ENCODE data around the gene ANKMY2. TPM values are rescaled to one million over a fixed set of nuclear protein-coding genes. Genes with fewer than 3 reads are reported as not detected.

Gene ANKMY2
- total RNA-seq, 1 experiment from 2014 or later = 22.9 TPM

DNA sequence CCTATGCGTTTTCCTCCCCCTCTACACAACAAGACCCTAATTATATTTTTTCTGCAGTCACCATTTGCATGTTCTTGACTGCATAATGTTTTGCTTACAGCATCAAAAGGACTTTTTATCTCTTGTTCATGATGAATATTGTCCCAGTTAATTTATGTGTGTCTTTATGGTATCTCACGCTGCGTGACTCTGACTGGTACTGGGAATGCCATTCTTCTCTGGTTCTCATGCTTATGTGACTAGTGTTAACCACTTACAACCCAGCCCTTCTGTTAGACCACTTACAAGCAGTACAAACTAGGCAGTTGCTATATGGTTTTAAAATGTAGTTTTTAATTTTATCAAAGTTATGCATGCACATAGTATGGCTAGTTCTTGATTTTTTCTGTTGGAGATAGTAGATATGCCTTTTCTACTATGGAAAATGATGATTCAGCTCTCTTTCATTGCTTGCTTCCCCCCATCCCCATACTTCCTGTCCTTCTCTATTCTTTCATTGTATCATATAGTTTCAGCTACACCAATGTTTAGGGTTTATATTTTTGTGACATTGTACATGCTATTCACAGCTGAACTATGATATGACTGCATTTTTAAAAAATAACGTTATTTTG is 25.3 kb upstream of the ANKMY2 start:
- TF ChIP-seq, protein P1, sequence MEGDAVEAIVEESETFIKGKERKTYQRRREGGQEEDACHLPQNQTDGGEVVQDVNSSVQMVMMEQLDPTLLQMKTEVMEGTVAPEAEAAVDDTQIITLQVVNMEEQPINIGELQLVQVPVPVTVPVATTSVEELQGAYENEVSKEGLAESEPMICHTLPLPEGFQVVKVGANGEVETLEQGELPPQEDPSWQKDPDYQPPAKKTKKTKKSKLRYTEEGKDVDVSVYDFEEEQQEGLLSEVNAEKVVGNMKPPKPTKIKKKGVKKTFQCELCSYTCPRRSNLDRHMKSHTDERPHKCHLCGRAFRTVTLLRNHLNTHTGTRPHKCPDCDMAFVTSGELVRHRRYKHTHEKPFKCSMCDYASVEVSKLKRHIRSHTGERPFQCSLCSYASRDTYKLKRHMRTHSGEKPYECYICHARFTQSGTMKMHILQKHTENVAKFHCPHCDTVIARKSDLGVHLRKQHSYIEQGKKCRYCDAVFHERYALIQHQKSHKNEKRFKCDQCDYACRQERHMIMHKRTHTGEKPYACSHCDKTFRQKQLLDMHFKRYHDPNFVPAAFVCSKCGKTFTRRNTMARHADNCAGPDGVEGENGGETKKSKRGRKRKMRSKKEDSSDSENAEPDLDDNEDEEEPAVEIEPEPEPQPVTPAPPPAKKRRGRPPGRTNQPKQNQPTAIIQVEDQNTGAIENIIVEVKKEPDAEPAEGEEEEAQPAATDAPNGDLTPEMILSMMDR (conservative IDR thresholded peaks at IDR 0.05) = no peak
- Histone ChIP-seq H3K9me2 (ENCODE audit: insufficient read depth) (no peaks in the 10 kb centered on the region), H3K9me3 (ENCODE audit: insufficient read depth, low read depth) (peaks cover 13% of the 10 kb centered on the region), H3K4me1 (replicated peaks; ENCODE audit: insufficient read depth) (peaks cover 36% of the 10 kb centered on the region), H3K36me3 (ENCODE audit: low read depth) (peaks cover 65% of the 10 kb centered on the region), H4K20me1 (ENCODE audit: insufficient read depth) (no peaks in the 10 kb centered on the region), H3F3A (ENCODE audit: insufficient read depth, low read depth) (peaks cover 31% of the 10 kb centered on the region), H3K4me2 (no peak overlapping the region), H3K79me2 (ENCODE audit: low read depth) (peaks cover 64% of the 10 kb centered on the region), H2AFZ (no peak overlapping the region), H3K27ac (no peak overlapping the region), H3K4me3 (no peak overlapping the region), H3K27me3 (ENCODE audit: insufficient read depth, low read depth) (no peaks in the 10 kb centered on the region)
- BruUV-seq (replicated peaks) = no TSS peak
- CTCF ChIA-PET = no interaction called here
- POLR2A ChIA-PET (ENCODE audit: unreplicated experiment) = no interaction called here
- intact Hi-C loops (cut with micrococcal nuclease; ENCODE audit: unreplicated experiment) = no loop called here
- DNase-seq = no peak

DNA sequence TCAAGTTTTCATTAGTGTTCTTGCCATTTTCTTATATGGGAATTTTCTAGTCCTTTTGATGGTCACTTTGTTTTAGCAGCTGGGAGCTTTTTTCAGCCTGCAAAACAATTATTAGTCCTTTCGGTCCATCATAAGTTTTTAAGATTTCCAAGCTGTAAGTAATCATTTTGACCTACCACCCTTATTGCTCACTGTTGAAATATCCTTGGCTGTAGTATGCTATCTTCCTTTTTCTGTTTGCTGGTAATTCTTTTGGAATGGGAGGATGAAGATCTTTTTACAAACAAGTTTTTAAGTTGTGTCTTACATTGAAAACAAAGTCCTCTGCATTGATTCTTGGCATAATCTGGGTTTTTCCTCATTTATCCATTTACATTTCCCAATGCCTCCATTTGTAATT is 24.5 kb upstream of the ANKMY2 start:
- Histone ChIP-seq H3K27me3 (ENCODE audit: insufficient read depth, low read depth) (no peaks in the 10 kb centered on the region), H3K27ac (no peak overlapping the region), H3K9me3 (ENCODE audit: insufficient read depth, low read depth) (peaks cover 11% of the 10 kb centered on the region; the same call in 1 of the 2 replicates), H2AFZ (no peak overlapping the region), H3K79me2 (ENCODE audit: low read depth) (peaks cover 67% of the 10 kb centered on the region), H3K4me3 (no peak overlapping the region), H4K20me1 (ENCODE audit: insufficient read depth) (no peaks in the 10 kb centered on the region), H3K4me1 (replicated peaks; ENCODE audit: insufficient read depth) (peaks cover 36% of the 10 kb centered on the region), H3F3A (ENCODE audit: insufficient read depth, low read depth) (peaks cover 31% of the 10 kb centered on the region), H3K4me2 (no peak overlapping the region), H3K9me2 (ENCODE audit: insufficient read depth) (no peaks in the 10 kb centered on the region), H3K36me3 (ENCODE audit: low read depth) (peaks cover 65% of the 10 kb centered on the region)
- ChIA-PET CTCF (no interaction called here), POLR2A (ENCODE audit: unreplicated experiment) (no interaction called here)
- intact Hi-C loops (cut with micrococcal nuclease; ENCODE audit: unreplicated experiment) = no loop called here
- no TSS peak for BruUV-seq (replicated peaks)
- TF ChIP-seq, protein P1 (conservative IDR thresholded peaks at IDR 0.05) = no peak
- no peak for TF ChIP-seq EZH2 (IDR thresholded peaks at IDR 0.05; ENCODE audit: low read depth)
- no peak for DNase-seq

DNA sequence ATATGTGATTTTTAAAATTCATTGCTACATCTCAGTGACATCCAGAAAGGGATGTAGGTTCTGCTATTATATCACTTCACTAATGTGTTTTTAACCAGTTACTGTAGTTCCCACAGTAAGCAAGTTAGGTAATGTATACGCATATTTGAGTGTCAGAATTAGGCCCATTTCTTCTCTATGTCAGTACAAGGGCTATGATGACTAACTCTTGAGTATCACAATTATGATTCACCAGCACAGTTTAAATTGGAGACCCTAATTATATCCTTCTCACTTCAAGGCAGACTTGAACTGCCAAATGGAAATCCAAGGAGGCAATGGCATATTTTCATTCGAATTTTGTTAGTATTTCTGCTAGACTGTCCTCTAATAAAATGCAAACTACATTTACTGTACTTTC is 24.0 kb upstream of the ANKMY2 start:
- Histone ChIP-seq H3K4me3 (no peak overlapping the region), H3K9me2 (ENCODE audit: insufficient read depth) (no peaks in the 10 kb centered on the region), H3K4me2 (no peak overlapping the region), H3F3A (ENCODE audit: insufficient read depth, low read depth) (peaks cover 31% of the 10 kb centered on the region), H3K9me3 (ENCODE audit: insufficient read depth, low read depth) (peaks cover 11% of the 10 kb centered on the region; the same call in 1 of the 2 replicates), H4K20me1 (ENCODE audit: insufficient read depth) (no peaks in the 10 kb centered on the region), H3K79me2 (ENCODE audit: low read depth) (peaks cover 70% of the 10 kb centered on the region), H2AFZ (no peak overlapping the region), H3K27ac (peak overlapping the region; percentile 82), H3K36me3 (ENCODE audit: low read depth) (peaks cover 65% of the 10 kb centered on the region), H3K4me1 (replicated peaks; ENCODE audit: insufficient read depth) (peaks cover 36% of the 10 kb centered on the region), H3K27me3 (ENCODE audit: insufficient read depth, low read depth) (no peaks in the 10 kb centered on the region)
- intact Hi-C loops (cut with micrococcal nuclease; ENCODE audit: unreplicated experiment) = no loop called here
- DNase-seq = no peak
- no TSS peak for BruUV-seq (replicated peaks)
- TF ChIP-seq EZH2 (IDR thresholded peaks at IDR 0.05; ENCODE audit: low read depth) = no peak
- TF ChIP-seq, protein P1 (conservative IDR thresholded peaks at IDR 0.05) = no peak
- ChIA-PET CTCF (no interaction called here), POLR2A (ENCODE audit: unreplicated experiment) (no interaction called here)
